ENCODE results near the gene E2F1.

The E2F1 gene

GRCh38 chr20:33685328-33686099, 671 bp downstream of the E2F1 start:
- DNase-seq: peak; percentile 64

GRCh38 chr20:33684533-33685327, 1.5 kb downstream of the E2F1 start:
- DNase-seq: no peak

- DNase-seq: no peak
Observed at GRCh38 chr20:33681728-33682353, 4.3 kb downstream of the E2F1 start.

- DNase-seq: no peak
Observed at GRCh38 chr20:33681288-33681687, 4.9 kb downstream of the E2F1 start.

GRCh38 chr20:33680686-33681085, 5.5 kb downstream of the E2F1 start:
- no peak for DNase-seq

GRCh38 chr20:33679758-33680485, 6.3 kb downstream of the E2F1 start:
- no peak for DNase-seq

GRCh38 chr20:33677991-33678702, 8.0 kb downstream of the E2F1 start:
- no peak for DNase-seq

GRCh38 chr20:33676652-33677645, 9.2 kb downstream of the E2F1 start:
- no peak for DNase-seq

GRCh38 chr20:33676121-33676520, 10.1 kb downstream of the E2F1 start:
- no peak for DNase-seq

GRCh38 chr20:33675136-33675959, 10.8 kb downstream of the E2F1 start:
- no peak for DNase-seq

GRCh38 chr20:33674294-33675135, 11.7 kb downstream of the E2F1 start, which contains the start of gene NECAB3:
Gene NECAB3 (minus strand): TSS chr20:33674428. CDS start chr20:33674352, 76 bp downstream.
- DNase-seq: peak; percentile 50

- no peak for DNase-seq
Observed at GRCh38 chr20:33673410-33674293, 12.5 kb downstream of the E2F1 start.

GRCh38 chr20:33673114-33673409, 13.1 kb downstream of the E2F1 start:
- DNase-seq: no peak

- DNase-seq: no peak
Observed at GRCh38 chr20:33672426-33673113, 13.6 kb downstream of the E2F1 start.

GRCh38 chr20:33671573-33672288, 14.5 kb downstream of the E2F1 start:
- no peak for DNase-seq

GRCh38 chr20:33670715-33671499, 15.3 kb downstream of the E2F1 start:
- DNase-seq: no peak
